ENCODE data around the gene BTBD6. TPM values are rescaled to one million over a fixed set of nuclear protein-coding genes. Genes with fewer than 3 reads are reported as not detected.

BTBD6 gene
- total RNA-seq, 1 experiment from 2014 or later = 9.0 TPM

- H3K27ac ChIP-seq = no peak overlapping the region
- no TSS peak for BruUV-seq (replicated peaks)
- peaks cover 19% of the 10 kb centered on the region; the same call in 1 of the 2 replicates for H3K27me3 ChIP-seq (ENCODE audit: insufficient read depth, low read depth)
Observed at GRCh38 chr14:105200074-105200473, 48.3 kb upstream of the BTBD6 start.

GRCh38 chr14:105200641-105201040 is 47.7 kb upstream of the BTBD6 start:
- DNase-seq = no peak
- no peaks in the 10 kb centered on the region for H3K9me3 ChIP-seq (ENCODE audit: insufficient read depth, low read depth)
- H2AFZ ChIP-seq = no peak overlapping the region
- no peak overlapping the region for H3K4me3 ChIP-seq
- CTCF ChIA-PET = no interaction called here
- peaks cover 18% of the 10 kb centered on the region; the same call in 1 of the 2 replicates for H3K27me3 ChIP-seq (ENCODE audit: insufficient read depth, low read depth)
- H3K27ac ChIP-seq = no peak overlapping the region
- intact Hi-C loops (cut with micrococcal nuclease; ENCODE audit: unreplicated experiment) = loop anchor here (5.0 kb wide), 2 partner anchors 152 to 228 kb away; no protein-coding TSS in a partner anchor
- no peaks in the 10 kb centered on the region for H3K36me3 ChIP-seq (ENCODE audit: low read depth)
- no TSS peak for BruUV-seq (replicated peaks)
- H3F3A ChIP-seq (ENCODE audit: insufficient read depth, low read depth) = 0 out of 2 replicates have a peak, but pooled peaks cover 2% of the 10 kb centered on the region
- H4K20me1 ChIP-seq (ENCODE audit: insufficient read depth) = no peaks in the 10 kb centered on the region; the same call in 1 of the 2 replicates
- H3K79me2 ChIP-seq (ENCODE audit: low read depth) = no peaks in the 10 kb centered on the region
- TF ChIP-seq CTCF (conservative IDR thresholded peaks at IDR 0.05) = no peak
- POLR2A ChIA-PET (ENCODE audit: unreplicated experiment) = no interaction called here
- H3K9me2 ChIP-seq (ENCODE audit: insufficient read depth) = no peaks in the 10 kb centered on the region
- H3K4me2 ChIP-seq = no peak overlapping the region
- peaks cover 31% of the 10 kb centered on the region for H3K4me1 ChIP-seq (replicated peaks; ENCODE audit: insufficient read depth)

More at GRCh38 chr14:105200074-105200473, 48.3 kb upstream of the BTBD6 start:
- no peaks in the 10 kb centered on the region for H3F3A ChIP-seq (ENCODE audit: insufficient read depth, low read depth)
- H4K20me1 ChIP-seq (ENCODE audit: insufficient read depth) = no peaks in the 10 kb centered on the region; the same call in 1 of the 2 replicates
- peaks cover 28% of the 10 kb centered on the region for H3K4me1 ChIP-seq (replicated peaks; ENCODE audit: insufficient read depth)
- intact Hi-C loops (cut with micrococcal nuclease; ENCODE audit: unreplicated experiment) = loop anchor here (5.0 kb wide), 2 partner anchors 152 to 228 kb away; no protein-coding TSS in a partner anchor
- H3K4me2 ChIP-seq = no peak overlapping the region
- no peaks in the 10 kb centered on the region for H3K36me3 ChIP-seq (ENCODE audit: low read depth)
- ChIA-PET CTCF (no interaction called here), POLR2A (ENCODE audit: unreplicated experiment) (no interaction called here)
- H3K79me2 ChIP-seq (ENCODE audit: low read depth) = no peaks in the 10 kb centered on the region
- TF ChIP-seq EZH2 (IDR thresholded peaks at IDR 0.05; ENCODE audit: low read depth) (no peak), CTCF (conservative IDR thresholded peaks at IDR 0.05) (no peak)
- no peak overlapping the region for H2AFZ ChIP-seq
- no peak overlapping the region for H3K4me3 ChIP-seq
- H3K9me3 ChIP-seq (ENCODE audit: insufficient read depth, low read depth) = no peaks in the 10 kb centered on the region
- H3K9me2 ChIP-seq (ENCODE audit: insufficient read depth) = no peaks in the 10 kb centered on the region
- DNase-seq = no peak

GRCh38 chr14:105201156-105201924 is 47.0 kb upstream of the BTBD6 start:
- H3K36me3 ChIP-seq (ENCODE audit: low read depth) = no peaks in the 10 kb centered on the region
- H2AFZ ChIP-seq = no peak overlapping the region
- no peak for DNase-seq
- intact Hi-C loops (cut with micrococcal nuclease; ENCODE audit: unreplicated experiment) = loop anchor here (5.0 kb wide), 2 partner anchors 151 to 229 kb away; no protein-coding TSS in a partner anchor
- TF ChIP-seq CTCF (conservative IDR thresholded peaks at IDR 0.05) = peak; percentile 34
- TF ChIP-seq EZH2 (IDR thresholded peaks at IDR 0.05; ENCODE audit: low read depth) = no peak
- no peaks in the 10 kb centered on the region for H3K9me3 ChIP-seq (ENCODE audit: insufficient read depth, low read depth)
- H3K27ac ChIP-seq = no peak overlapping the region
- H3K4me2 ChIP-seq = no peak overlapping the region
- H3K9me2 ChIP-seq (ENCODE audit: insufficient read depth) = no peaks in the 10 kb centered on the region
- no peaks in the 10 kb centered on the region; the same call in 1 of the 2 replicates for H4K20me1 ChIP-seq (ENCODE audit: insufficient read depth)
- BruUV-seq (replicated peaks) = no TSS peak
- POLR2A ChIA-PET (ENCODE audit: unreplicated experiment) = interaction anchor here (0.6 kb wide), 1 partner anchor 10 kb away, joined by 3 read pairs; no protein-coding TSS in a partner anchor
- no peak overlapping the region for H3K4me3 ChIP-seq
- CTCF ChIA-PET = no interaction called here
- H3K4me1 ChIP-seq (replicated peaks; ENCODE audit: insufficient read depth) = peaks cover 31% of the 10 kb centered on the region
- peaks cover 13% of the 10 kb centered on the region; the same call in 1 of the 2 replicates for H3K27me3 ChIP-seq (ENCODE audit: insufficient read depth, low read depth)
- H3F3A ChIP-seq (ENCODE audit: insufficient read depth, low read depth) = 0 out of 2 replicates have a peak, but pooled peaks cover 6% of the 10 kb centered on the region
- H3K79me2 ChIP-seq (ENCODE audit: low read depth) = no peaks in the 10 kb centered on the region
